Activated T-helper 1 cell treated with anti-CD3 and anti-CD28 coated beads, Interleukin-2, amount 50 U/mL, for 16 hours (primary cell): ENCODE results near the gene HNRNPA1L2.
"Not testable (repeated sequence)": the region's sequence is repeated elsewhere in the genome, so short reads cannot be mapped to it uniquely, and the experiment has no call there.

Source experiments
- DNase-seq, 2 donors: peaks; one replicate each; pipeline ENCODE4 v3.0.0-alpha.2; 2020; ENCODE audit warnings: low read depth in 1 of 2, low spot score in 1 of 2

The HNRNPA1L2 gene

GRCh38 chr13:52642131-52642530 lies at the start of gene HNRNPA1L2:
Gene HNRNPA1L2, plus strand, starts transcription at chr13:52642431. Its CDS starts 62 bp downstream, at chr13:52642493.
- no peak for DNase-seq

GRCh38 chr13:52593175-52593574 lies 49.1 kb upstream of the HNRNPA1L2 start:
- not testable (repeated sequence) for DNase-seq

GRCh38 chr13:52593812-52594211 lies 48.4 kb upstream of the HNRNPA1L2 start:
- not testable (repeated sequence) for DNase-seq

- DNase-seq: not testable (repeated sequence)
Measured at GRCh38 chr13:52594295-52594694, 47.9 kb upstream of the HNRNPA1L2 start.

GRCh38 chr13:52597676-52598075 lies 44.6 kb upstream of the HNRNPA1L2 start:
- no peak for DNase-seq

GRCh38 chr13:52599037-52599847 lies 43.0 kb upstream of the HNRNPA1L2 start:
- DNase-seq: no peak

- no peak for DNase-seq
Measured at GRCh38 chr13:52599848-52600603, 42.2 kb upstream of the HNRNPA1L2 start.

GRCh38 chr13:52600666-52601065 lies 41.6 kb upstream of the HNRNPA1L2 start:
- DNase-seq: no peak

GRCh38 chr13:52603316-52603715 lies 38.9 kb upstream of the HNRNPA1L2 start:
- not testable (repeated sequence) for DNase-seq

- not testable (repeated sequence) for DNase-seq
Measured at GRCh38 chr13:52606126-52606525, 36.1 kb upstream of the HNRNPA1L2 start.

- DNase-seq: not testable (repeated sequence)
Measured at GRCh38 chr13:52606795-52607194, 35.4 kb upstream of the HNRNPA1L2 start.

- not testable (repeated sequence) for DNase-seq
Measured at GRCh38 chr13:52608184-52608583, 34.0 kb upstream of the HNRNPA1L2 start.

GRCh38 chr13:52609013-52609606 lies 33.1 kb upstream of the HNRNPA1L2 start:
- DNase-seq: not testable (repeated sequence)

GRCh38 chr13:52610158-52610557 lies 32.1 kb upstream of the HNRNPA1L2 start:
- not testable (repeated sequence) for DNase-seq

- no peak for DNase-seq
Measured at GRCh38 chr13:52615134-52615801, 27.0 kb upstream of the HNRNPA1L2 start.

GRCh38 chr13:52615812-52616211 lies 26.4 kb upstream of the HNRNPA1L2 start:
- no peak for DNase-seq

GRCh38 chr13:52617070-52618060 lies 24.9 kb upstream of the HNRNPA1L2 start:
- DNase-seq: peak; percentile 69 to 73

GRCh38 chr13:52631083-52631690 lies 11.0 kb upstream of the HNRNPA1L2 start:
- DNase-seq: not testable (repeated sequence)

- DNase-seq: no peak
Measured at GRCh38 chr13:52638666-52639328, 3.4 kb upstream of the HNRNPA1L2 start.
